Measurements from ENCODE around the gene PARM1.

Gene PARM1

GRCh38 chr4:74896595-74896994 is 36.3 kb upstream of the PARM1 start (continued):
- TF ChIP-seq AEBP2 (tag by site-specific recombination; IDR thresholded peaks at IDR 0.05; ENCODE audit: borderline replicate concordance) (no peak), ATF2 (tag by site-specific recombination; IDR thresholded peaks at IDR 0.05; ENCODE audit: low read depth) (no peak), ZNF510 (tag by site-specific recombination; IDR thresholded peaks at IDR 0.05; ENCODE audit: insufficient replicate concordance) (no peak), ZNF37A (tag by site-specific recombination; IDR thresholded peaks at IDR 0.05) (no peak), ZBTB26 (tag by site-specific recombination; optimal IDR thresholded peaks at IDR 0.05) (no peak), ZNF654 (tag by site-specific recombination; IDR thresholded peaks at IDR 0.05; ENCODE audit: low read depth) (no peak), ZNF423 (tag by site-specific recombination; IDR thresholded peaks at IDR 0.05) (no peak)

- Histone ChIP-seq H3K36me3 (ENCODE audit: control insufficient read depth in 2 of 2, insufficient read depth in 1 of 2, low read length in 2 of 2) (no peaks in the 10 kb centered on the region), H3K4me3 (ENCODE audit: low read depth, low read length) (no peak overlapping the region), H3K4me1 (ENCODE audit: control insufficient read depth, insufficient read depth, low read length) (no peaks in the 10 kb centered on the region), H3K27ac (ENCODE audit: extremely low read depth, low read depth, low read length) (no peak overlapping the region), H3K9me3 (ENCODE audit: control insufficient read depth, insufficient read depth, low read depth, low read length) (no peaks in the 10 kb centered on the region)
- no peak for TF ChIP-seq ZNF280C (tag by site-specific recombination; IDR thresholded peaks at IDR 0.05)
- no peak for TF ChIP-seq ZNF501 (tag by site-specific recombination; IDR thresholded peaks at IDR 0.05)
- no peak for TF ChIP-seq ZBTB11 (tag by site-specific recombination; conservative IDR thresholded peaks at IDR 0.05; ENCODE audit: low read depth)
- no peak for TF ChIP-seq HOXA7 (CRISPR knock-in tag; IDR thresholded peaks at IDR 0.05; ENCODE audit: borderline replicate concordance)
- TF ChIP-seq ZNF610 (tag by site-specific recombination; IDR thresholded peaks at IDR 0.05; ENCODE audit: borderline replicate concordance), result no peak
- TF ChIP-seq ZNF221 (tag by site-specific recombination; IDR thresholded peaks at IDR 0.05; ENCODE audit: borderline replicate concordance), result no peak
- TF ChIP-seq AEBP2 (tag by site-specific recombination; IDR thresholded peaks at IDR 0.05; ENCODE audit: borderline replicate concordance), result no peak
- TF ChIP-seq ZNF585B (tag by site-specific recombination; IDR thresholded peaks at IDR 0.05), result no peak
- ChIA-PET POLR2A (no interaction called here), CTCF (no interaction called here)
Measured at GRCh38 chr4:74897386-74897785, 35.5 kb upstream of the PARM1 start.
